SK-N-SH treated with all-trans-retinoic acid at 6 μM for 48 hours (cell line): ENCODE measurements around the gene FNDC1.

Source experiments
- ATAC-seq: fragments of 200-7000 bp; cut with Tn5 transposase; 3 replicates; pipeline ENCODE4 v1.9.1; 2020; ENCODE audit warnings: mild to moderate bottlenecking, moderate library complexity
- ARNTL ChIP-seq: fragments of 450-650 bp; formaldehyde crosslinking; IDR thresholded peaks from 2 replicates; pipeline ENCODE4 v1.5.0; 2020; ENCODE audit warnings: low read depth, mild to moderate bottlenecking, moderate library complexity, borderline replicate concordance
- BACH2 ChIP-seq: fragments of 250-450 bp; sonication (Bioruptor Pico); IDR thresholded peaks from 2 replicates; pipeline ENCODE4 v1.9.0; 2021; ENCODE audit warnings: mild to moderate bottlenecking, borderline replicate concordance
- CSDC2 ChIP-seq: fragments of 250-450 bp; sonication (Bioruptor Pico); IDR thresholded peaks from 2 replicates; pipeline ENCODE4 v1.5.0; 2020; ENCODE audit warnings: mild to moderate bottlenecking, moderate library complexity
- ESRRG ChIP-seq: fragments of 250-450 bp; sonication (Bioruptor Pico); IDR thresholded peaks from 2 replicates; pipeline ENCODE4 v1.6.1; 2021; ENCODE audit warnings: mild to moderate bottlenecking
- GLIS3 ChIP-seq: fragments of 250-450 bp; sonication (Bioruptor Pico); IDR thresholded peaks from 2 replicates; pipeline ENCODE4 v1.5.0; 2020; ENCODE audit warnings: mild to moderate bottlenecking, moderate library complexity
- ISL1 ChIP-seq: fragments of 250-450 bp; sonication (Bioruptor Pico); IDR thresholded peaks from 2 replicates; pipeline ENCODE4 v2.1.2; 2022; ENCODE audit warnings: mild to moderate bottlenecking, moderate library complexity
- PPARA ChIP-seq: fragments of 250-450 bp; sonication (Bioruptor Pico); IDR thresholded peaks from 2 replicates; pipeline ENCODE4 v1.5.0; 2020; ENCODE audit warnings: mild to moderate bottlenecking, borderline replicate concordance
- RARB ChIP-seq: fragments of 250-450 bp; sonication (Bioruptor Pico); IDR thresholded peaks from 2 replicates; pipeline ENCODE4 v1.8.0; 2021; ENCODE audit warnings: mild to moderate bottlenecking, moderate library complexity
- TCF4 ChIP-seq: fragments of 250-450 bp; sonication (Bioruptor Pico); IDR thresholded peaks from 2 replicates; pipeline ENCODE4 v1.8.0; 2021; ENCODE audit warnings: mild to moderate bottlenecking, moderate library complexity, borderline replicate concordance
- TOX ChIP-seq: fragments of 250-450 bp; sonication (Bioruptor Pico); IDR thresholded peaks from 2 replicates; pipeline ENCODE4 v1.8.0; 2021; ENCODE audit warnings: mild to moderate bottlenecking, moderate library complexity, borderline replicate concordance
- ZC3H10 ChIP-seq: fragments of 250-450 bp; sonication (Bioruptor Pico); IDR thresholded peaks from 2 replicates; pipeline ENCODE4 v1.5.1; 2021; ENCODE audit warnings: mild to moderate bottlenecking, moderate library complexity
- ZFP3 ChIP-seq: fragments of 250-450 bp; sonication (Bioruptor Pico); IDR thresholded peaks from 2 replicates; pipeline ENCODE4 v1.5.0; 2020; ENCODE audit warnings: mild to moderate bottlenecking, moderate library complexity
- ZFP30 ChIP-seq: fragments of 450-650 bp; formaldehyde crosslinking; IDR thresholded peaks from 2 replicates; pipeline ENCODE4 v1.5.0; 2022; ENCODE audit warnings: mild to moderate bottlenecking, moderate library complexity
- ZNF565 ChIP-seq: fragments of 450-650 bp; formaldehyde crosslinking; conservative IDR thresholded peaks from 2 replicates; pipeline ENCODE4 v1.5.0; 2020; ENCODE audit warnings: low read depth, mild to moderate bottlenecking, moderate library complexity
- ZNF70 ChIP-seq: fragments of 450-650 bp; formaldehyde crosslinking; IDR thresholded peaks from 2 replicates; pipeline ENCODE4 v1.5.0; 2020; ENCODE audit warnings: mild to moderate bottlenecking, moderate library complexity
- TF ChIP-seq, protein P1 (sequence below): fragments of 250-450 bp; sonication (Bioruptor Pico); IDR thresholded peaks from 2 replicates; pipeline ENCODE4 v1.8.0; 2020; ENCODE audit warnings: mild to moderate bottlenecking, moderate library complexity, borderline replicate concordance
- TF ChIP-seq, protein P2 (sequence below): fragments of 250-450 bp; sonication (Bioruptor Pico); IDR thresholded peaks from 2 replicates; pipeline ENCODE4 v1.8.0; 2021; ENCODE audit warnings: low read depth, mild to moderate bottlenecking, moderate library complexity, borderline replicate concordance
- TF ChIP-seq, protein P3 (sequence below): fragments of 250-450 bp; sonication (Bioruptor Pico); IDR thresholded peaks from 2 replicates; pipeline ENCODE4 v1.5.1; 2020; ENCODE audit warnings: low read depth, mild to moderate bottlenecking, moderate library complexity
- TF ChIP-seq, protein P4 (sequence below): fragments of 250-450 bp; sonication (Bioruptor Pico); IDR thresholded peaks from 2 replicates; pipeline ENCODE4 v1.5.1; 2021; ENCODE audit warnings: mild to moderate bottlenecking, moderate library complexity

The FNDC1 gene

DNA sequence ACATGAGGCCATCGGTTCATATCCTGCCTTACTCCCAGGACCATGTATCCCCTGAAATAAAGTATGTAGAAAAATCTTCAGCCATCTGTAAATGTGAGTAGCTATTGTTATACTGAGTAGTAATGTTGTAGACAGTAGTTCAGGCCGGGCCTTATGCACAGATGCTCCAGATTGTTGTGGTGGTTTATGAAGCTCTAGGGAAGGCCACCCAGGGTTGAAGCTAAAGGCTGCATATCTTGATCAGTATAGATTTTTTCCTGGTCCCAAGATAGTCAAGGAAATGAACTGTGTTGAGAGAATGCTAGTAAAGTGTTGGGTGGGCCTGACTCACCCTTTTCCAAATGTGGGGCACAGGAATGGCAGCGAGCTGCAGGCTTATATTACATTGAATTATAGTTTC lies 81.4 kb downstream of the FNDC1 start (continued):
- TF ChIP-seq, protein P1, sequence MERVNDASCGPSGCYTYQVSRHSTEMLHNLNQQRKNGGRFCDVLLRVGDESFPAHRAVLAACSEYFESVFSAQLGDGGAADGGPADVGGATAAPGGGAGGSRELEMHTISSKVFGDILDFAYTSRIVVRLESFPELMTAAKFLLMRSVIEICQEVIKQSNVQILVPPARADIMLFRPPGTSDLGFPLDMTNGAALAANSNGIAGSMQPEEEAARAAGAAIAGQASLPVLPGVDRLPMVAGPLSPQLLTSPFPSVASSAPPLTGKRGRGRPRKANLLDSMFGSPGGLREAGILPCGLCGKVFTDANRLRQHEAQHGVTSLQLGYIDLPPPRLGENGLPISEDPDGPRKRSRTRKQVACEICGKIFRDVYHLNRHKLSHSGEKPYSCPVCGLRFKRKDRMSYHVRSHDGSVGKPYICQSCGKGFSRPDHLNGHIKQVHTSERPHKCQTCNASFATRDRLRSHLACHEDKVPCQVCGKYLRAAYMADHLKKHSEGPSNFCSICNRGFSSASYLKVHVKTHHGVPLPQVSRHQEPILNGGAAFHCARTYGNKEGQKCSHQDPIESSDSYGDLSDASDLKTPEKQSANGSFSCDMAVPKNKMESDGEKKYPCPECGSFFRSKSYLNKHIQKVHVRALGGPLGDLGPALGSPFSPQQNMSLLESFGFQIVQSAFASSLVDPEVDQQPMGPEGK (CRISPR knock-in tag), result no peak
- no peak for TF ChIP-seq ZFP30 (CRISPR knock-in tag)
- no peak for TF ChIP-seq BACH2 (CRISPR knock-in tag)
- TF ChIP-seq ISL1, result no peak
- no peak for TF ChIP-seq PPARA (CRISPR knock-in tag)
- TF ChIP-seq TCF4 (CRISPR knock-in tag), result no peak
- no peak for TF ChIP-seq CSDC2
- TF ChIP-seq, protein P2, sequence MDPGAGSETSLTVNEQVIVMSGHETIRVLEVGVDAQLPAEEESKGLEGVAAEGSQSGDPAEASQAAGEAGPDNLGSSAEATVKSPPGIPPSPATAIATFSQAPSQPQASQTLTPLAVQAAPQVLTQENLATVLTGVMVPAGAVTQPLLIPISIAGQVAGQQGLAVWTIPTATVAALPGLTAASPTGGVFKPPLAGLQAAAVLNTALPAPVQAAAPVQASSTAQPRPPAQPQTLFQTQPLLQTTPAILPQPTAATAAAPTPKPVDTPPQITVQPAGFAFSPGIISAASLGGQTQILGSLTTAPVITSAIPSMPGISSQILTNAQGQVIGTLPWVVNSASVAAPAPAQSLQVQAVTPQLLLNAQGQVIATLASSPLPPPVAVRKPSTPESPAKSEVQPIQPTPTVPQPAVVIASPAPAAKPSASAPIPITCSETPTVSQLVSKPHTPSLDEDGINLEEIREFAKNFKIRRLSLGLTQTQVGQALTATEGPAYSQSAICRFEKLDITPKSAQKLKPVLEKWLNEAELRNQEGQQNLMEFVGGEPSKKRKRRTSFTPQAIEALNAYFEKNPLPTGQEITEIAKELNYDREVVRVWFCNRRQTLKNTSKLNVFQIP (CRISPR knock-in tag), result no peak

DNA sequence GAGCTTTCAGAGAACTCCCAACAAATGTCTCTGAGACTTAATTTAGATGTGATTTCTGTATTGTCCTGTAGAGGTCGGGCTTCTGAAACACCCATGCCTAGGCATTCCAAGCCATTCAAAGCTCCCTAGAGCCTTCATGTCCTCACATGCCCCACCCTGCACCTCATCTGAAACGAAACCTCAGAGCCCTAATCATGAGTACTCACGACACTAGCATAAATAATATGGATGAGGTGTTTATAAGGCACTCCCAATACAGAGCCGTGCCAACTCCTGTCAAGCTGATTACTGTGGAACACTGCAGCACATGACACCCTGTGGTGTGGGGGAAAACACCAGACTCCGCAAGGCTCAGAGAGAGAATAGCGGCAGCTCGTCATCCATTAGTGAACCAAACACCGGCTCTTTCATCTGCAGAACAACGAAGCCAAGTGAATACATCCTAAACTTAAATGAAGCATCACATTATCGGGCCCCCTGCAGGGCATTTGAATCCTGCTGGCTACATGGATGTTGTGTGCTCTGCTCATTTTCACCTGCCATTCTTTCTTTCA lies 83.8 kb downstream of the FNDC1 start:
- TF ChIP-seq CSDC2, result no peak
- TF ChIP-seq, protein P1 (CRISPR knock-in tag), result no peak
- no peak for TF ChIP-seq ZNF70 (CRISPR knock-in tag)
- TF ChIP-seq ZFP3 (CRISPR knock-in tag), result no peak
- TF ChIP-seq ZC3H10, result no peak
- ATAC-seq, result peak; percentile 92

DNA sequence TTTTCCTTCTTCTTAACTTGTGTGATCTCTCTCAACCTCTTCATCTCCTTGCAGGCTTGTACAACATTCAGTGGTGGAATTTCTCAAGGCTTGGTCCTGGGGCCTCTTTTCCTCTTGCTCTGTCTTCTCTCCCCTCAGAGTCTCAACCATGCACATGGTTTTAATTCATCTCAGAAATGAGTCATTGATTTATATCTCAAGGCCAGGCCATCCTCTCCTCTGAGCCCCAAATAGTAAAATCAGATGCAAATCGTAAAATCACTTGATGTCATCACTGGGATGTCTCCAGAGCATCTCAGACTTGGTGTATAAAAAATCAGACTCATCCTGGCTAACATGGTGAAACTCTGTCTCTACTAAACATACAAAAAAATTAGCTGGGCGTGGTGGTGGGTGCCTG lies 85.0 kb downstream of the FNDC1 start:
- TF ChIP-seq GLIS3, result no peak
- TF ChIP-seq TCF4 (CRISPR knock-in tag), result no peak
- TF ChIP-seq, protein P3, sequence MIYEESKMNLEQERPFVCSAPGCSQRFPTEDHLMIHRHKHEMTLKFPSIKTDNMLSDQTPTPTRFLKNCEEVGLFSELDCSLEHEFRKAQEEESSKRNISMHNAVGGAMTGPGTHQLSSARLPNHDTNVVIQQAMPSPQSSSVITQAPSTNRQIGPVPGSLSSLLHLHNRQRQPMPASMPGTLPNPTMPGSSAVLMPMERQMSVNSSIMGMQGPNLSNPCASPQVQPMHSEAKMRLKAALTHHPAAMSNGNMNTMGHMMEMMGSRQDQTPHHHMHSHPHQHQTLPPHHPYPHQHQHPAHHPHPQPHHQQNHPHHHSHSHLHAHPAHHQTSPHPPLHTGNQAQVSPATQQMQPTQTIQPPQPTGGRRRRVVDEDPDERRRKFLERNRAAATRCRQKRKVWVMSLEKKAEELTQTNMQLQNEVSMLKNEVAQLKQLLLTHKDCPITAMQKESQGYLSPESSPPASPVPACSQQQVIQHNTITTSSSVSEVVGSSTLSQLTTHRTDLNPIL (CRISPR knock-in tag), result no peak
- no peak for TF ChIP-seq TOX (CRISPR knock-in tag)
- TF ChIP-seq RARB (CRISPR knock-in tag), result no peak
- TF ChIP-seq ARNTL (CRISPR knock-in tag), result no peak
- no peak for TF ChIP-seq ISL1
- no peak for TF ChIP-seq ESRRG (CRISPR knock-in tag)
- TF ChIP-seq, protein P2 (CRISPR knock-in tag), result no peak
- no peak for TF ChIP-seq ZNF565 (CRISPR knock-in tag)
- no peak for TF ChIP-seq CSDC2
- no peak for TF ChIP-seq PPARA (CRISPR knock-in tag)
- TF ChIP-seq, protein P4, sequence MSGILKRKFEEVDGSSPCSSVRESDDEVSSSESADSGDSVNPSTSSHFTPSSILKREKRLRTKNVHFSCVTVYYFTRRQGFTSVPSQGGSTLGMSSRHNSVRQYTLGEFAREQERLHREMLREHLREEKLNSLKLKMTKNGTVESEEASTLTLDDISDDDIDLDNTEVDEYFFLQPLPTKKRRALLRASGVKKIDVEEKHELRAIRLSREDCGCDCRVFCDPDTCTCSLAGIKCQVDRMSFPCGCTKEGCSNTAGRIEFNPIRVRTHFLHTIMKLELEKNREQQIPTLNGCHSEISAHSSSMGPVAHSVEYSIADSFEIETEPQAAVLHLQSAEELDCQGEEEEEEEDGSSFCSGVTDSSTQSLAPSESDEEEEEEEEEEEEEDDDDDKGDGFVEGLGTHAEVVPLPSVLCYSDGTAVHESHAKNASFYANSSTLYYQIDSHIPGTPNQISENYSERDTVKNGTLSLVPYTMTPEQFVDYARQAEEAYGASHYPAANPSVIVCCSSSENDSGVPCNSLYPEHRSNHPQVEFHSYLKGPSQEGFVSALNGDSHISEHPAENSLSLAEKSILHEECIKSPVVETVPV, result no peak
- no peak for TF ChIP-seq ZNF70 (CRISPR knock-in tag)
- TF ChIP-seq ZC3H10, result no peak
- no peak for TF ChIP-seq BACH2 (CRISPR knock-in tag)
- no peak for TF ChIP-seq ZFP30 (CRISPR knock-in tag)
- TF ChIP-seq, protein P1 (CRISPR knock-in tag), result no peak
- no peak for ATAC-seq
